Measurements from ENCODE around the gene ADCY9.

- TF ChIP-seq POLR2A (IDR thresholded peaks at IDR 0.05): no peak
- no peak for TF ChIP-seq CTCF (IDR thresholded peaks at IDR 0.05)
Measured at GRCh38 chr16:3915426-3916260, 200.6 kb downstream of the ADCY9 start.
